Fibroblast of skin of abdomen (primary cell): ENCODE measurements around the gene SLC6A11.

Experiments used
- DNase-seq: peaks from one replicate; pipeline ENCODE4 v3.0.0-alpha.2; 2013

SLC6A11 gene

GRCh38 chr3:10933021-10933420 is 117.0 kb downstream of the SLC6A11 start:
- no peak for DNase-seq

GRCh38 chr3:10933470-10933804 is 117.4 kb downstream of the SLC6A11 start:
- DNase-seq, result no peak

GRCh38 chr3:10933805-10934481 is 117.9 kb downstream of the SLC6A11 start:
- peak; percentile 57 for DNase-seq

- no peak for DNase-seq
Observed at GRCh38 chr3:10935028-10935427, 119.0 kb downstream of the SLC6A11 start.

- DNase-seq, result no peak
Observed at GRCh38 chr3:10935846-10936631, 120.0 kb downstream of the SLC6A11 start.

GRCh38 chr3:10936686-10937085 is 120.7 kb downstream of the SLC6A11 start:
- no peak for DNase-seq

GRCh38 chr3:10937141-10937825 is 121.3 kb downstream of the SLC6A11 start:
- DNase-seq, result no peak

- no peak for DNase-seq
Observed at GRCh38 chr3:10939556-10939955, 123.5 kb downstream of the SLC6A11 start.

- DNase-seq, result no peak
Observed at GRCh38 chr3:10940106-10940505, 124.1 kb downstream of the SLC6A11 start.

GRCh38 chr3:10941972-10942371 is 125.9 kb downstream of the SLC6A11 start:
- no peak for DNase-seq

- no peak for DNase-seq
Observed at GRCh38 chr3:10942690-10943205, 126.7 kb downstream of the SLC6A11 start.

GRCh38 chr3:10944866-10945265 is 128.8 kb downstream of the SLC6A11 start:
- DNase-seq, result no peak

GRCh38 chr3:10945683-10946287 is 129.8 kb downstream of the SLC6A11 start:
- DNase-seq, result peak; percentile 39

GRCh38 chr3:10946526-10946925 is 130.5 kb downstream of the SLC6A11 start:
- DNase-seq, result no peak

- no peak for DNase-seq
Observed at GRCh38 chr3:10948326-10948725, 132.3 kb downstream of the SLC6A11 start.

GRCh38 chr3:10949197-10949596 is 133.2 kb downstream of the SLC6A11 start:
- no peak for DNase-seq

- DNase-seq, result peak; percentile 48
Observed at GRCh38 chr3:10950476-10951294, 134.7 kb downstream of the SLC6A11 start.

- no peak for DNase-seq
Observed at GRCh38 chr3:10951295-10951926, 135.4 kb downstream of the SLC6A11 start.

GRCh38 chr3:10952525-10952924 is 136.5 kb downstream of the SLC6A11 start:
- DNase-seq, result no peak

GRCh38 chr3:10954740-10955139 is 138.7 kb downstream of the SLC6A11 start:
- DNase-seq, result no peak

GRCh38 chr3:10955711-10956453 is 139.9 kb downstream of the SLC6A11 start:
- DNase-seq, result no peak
